ENCODE results near the gene PRXL2C. TPM values are rescaled to one million over a fixed set of nuclear protein-coding genes. Genes with fewer than 3 reads are reported as not detected.

Gene PRXL2C
- total RNA-seq, 4 donors from 2014 or later: 17.7 to 39.7 (median 26.6) TPM

- H3K4me1 ChIP-seq: peaks cover 0 to 14% (median 0%) of the 10 kb centered on the region in 3 donors
- no peak for TF ChIP-seq EP300 (IDR thresholded peaks at IDR 0.05)
- TF ChIP-seq POLR2AphosphoS5 (IDR thresholded peaks at IDR 0.05): no peak
- no peak for TF ChIP-seq POLR2A (IDR thresholded peaks at IDR 0.05)
- H3K27me3 ChIP-seq: no peaks in the 10 kb centered on the region
- no peaks in the 10 kb centered on the region for H3K9me3 ChIP-seq
- H3K4me3 ChIP-seq: no peak overlapping the region
- no peak overlapping the region for H3K27ac ChIP-seq
- ATAC-seq: no peak
- H3K36me3 ChIP-seq: no peaks in the 10 kb centered on the region
- 85% methylated on average over 7 of the region's 7 CpGs; no CpG with 5 or more reads in 1 of the 2 donors for WGBS, 2 donors (ENCODE audit: low coverage in 1 of 2)
These were observed 5.7 kb upstream of the PRXL2C start for GRCh38 chr9:96660692-96661248.

- Histone ChIP-seq H3K9me3 (no peaks in the 10 kb centered on the region), H3K4me3 (peak overlapping the region; percentile 63 to 80), H3K27ac (peak overlapping the region; percentile 92 to 100 (median 97)), H3K4me1 (peaks cover 4 to 36% (median 6%) of the 10 kb centered on the region in 3 donors), H3K36me3 (peaks cover 0 to 35% of the 10 kb centered on the region in 2 donors), H3K27me3 (no peaks in the 10 kb centered on the region)
- peak; percentile 87 for ATAC-seq
- TF ChIP-seq POLR2A (IDR thresholded peaks at IDR 0.05) (peak; percentile 66 to 84), EP300 (IDR thresholded peaks at IDR 0.05) (no peak), CTCF (IDR thresholded peaks at IDR 0.05) (peak in 3 of 4 experiments; percentile 40 to 55 (median 45)), POLR2AphosphoS5 (IDR thresholded peaks at IDR 0.05) (peak; percentile 62)
- WGBS, 2 donors (ENCODE audit: low coverage in 1 of 2): 0% methylated on average over 4 to 8 of the region's 74 CpGs
These were observed 493 bp downstream of the PRXL2C start for GRCh38 chr9:96654450-96655197.

GRCh38 chr9:96651626-96652025 lies 3.5 kb downstream of the PRXL2C start:
- no peaks in the 10 kb centered on the region for H3K27me3 ChIP-seq
- no peak overlapping the region for H3K4me3 ChIP-seq
- ATAC-seq: no peak
- TF ChIP-seq POLR2A (IDR thresholded peaks at IDR 0.05): no peak
- TF ChIP-seq CTCF (IDR thresholded peaks at IDR 0.05): peak in 2 of 4 experiments; percentile 2 to 10
- TF ChIP-seq POLR2AphosphoS5 (IDR thresholded peaks at IDR 0.05): no peak
- TF ChIP-seq EP300 (IDR thresholded peaks at IDR 0.05): no peak
- H3K4me1 ChIP-seq: peaks cover 4 to 34% (median 6%) of the 10 kb centered on the region in 3 donors
- peaks cover 0 to 61% of the 10 kb centered on the region in 2 donors for H3K36me3 ChIP-seq
- no peaks in the 10 kb centered on the region for H3K9me3 ChIP-seq
- H3K27ac ChIP-seq: peak overlapping the region in 1 of 4 donors; percentile 31

GRCh38 chr9:96649620-96650324 lies 5.3 kb downstream of the PRXL2C start:
- no peaks in the 10 kb centered on the region for H3K9me3 ChIP-seq
- peaks cover 4 to 27% (median 6%) of the 10 kb centered on the region in 3 donors for H3K4me1 ChIP-seq
- no peak for ATAC-seq
- peaks cover 0 to 79% of the 10 kb centered on the region in 2 donors for H3K36me3 ChIP-seq
- no peak overlapping the region for H3K4me3 ChIP-seq
- WGBS, 2 donors (ENCODE audit: low coverage in 1 of 2): 78 to 88% methylated on average over 1 of the region's 1 CpG
- no peak overlapping the region for H3K27ac ChIP-seq
- no peak for TF ChIP-seq POLR2AphosphoS5 (IDR thresholded peaks at IDR 0.05)
- TF ChIP-seq CTCF (IDR thresholded peaks at IDR 0.05): no peak
- TF ChIP-seq POLR2A (IDR thresholded peaks at IDR 0.05): no peak
- no peak for TF ChIP-seq EP300 (IDR thresholded peaks at IDR 0.05)
- H3K27me3 ChIP-seq: no peaks in the 10 kb centered on the region

All from gastroesophageal sphincter (tissue), 4 donors.